ENCODE results near the gene GNA15. TPM values are rescaled to one million over a fixed set of nuclear protein-coding genes. Genes with fewer than 3 reads are reported as not detected.

The GNA15 gene
- total RNA-seq, 1 donor: 0.36 TPM

DNA sequence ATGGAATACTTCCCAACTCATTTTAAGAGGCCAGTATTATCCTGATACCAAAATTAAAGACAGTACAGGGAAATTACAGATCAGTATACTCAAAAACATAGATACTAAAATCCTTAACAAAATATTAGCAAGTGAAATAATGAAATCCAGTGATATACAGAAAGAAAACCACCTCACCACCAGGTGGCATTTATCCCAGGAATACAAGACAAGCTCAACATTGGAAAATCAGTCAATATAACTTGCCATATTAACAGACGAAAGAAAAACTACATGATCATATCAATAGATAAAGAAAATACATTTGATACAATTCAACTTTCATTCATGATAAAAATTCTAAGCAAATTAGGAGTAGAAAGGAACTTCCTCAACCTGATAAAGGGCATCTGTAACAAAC, 6.7 kb upstream of the GNA15 start:
- Histone ChIP-seq H3K4me1 (ENCODE audit: insufficient read depth, low read length) (peaks cover 12% of the 10 kb centered on the region), H2AFZ (ENCODE audit: low read length) (no peak overlapping the region)
- DNase-seq (ENCODE audit: insufficient read length, low spot score, missing footprints): peak; percentile 85

DNA sequence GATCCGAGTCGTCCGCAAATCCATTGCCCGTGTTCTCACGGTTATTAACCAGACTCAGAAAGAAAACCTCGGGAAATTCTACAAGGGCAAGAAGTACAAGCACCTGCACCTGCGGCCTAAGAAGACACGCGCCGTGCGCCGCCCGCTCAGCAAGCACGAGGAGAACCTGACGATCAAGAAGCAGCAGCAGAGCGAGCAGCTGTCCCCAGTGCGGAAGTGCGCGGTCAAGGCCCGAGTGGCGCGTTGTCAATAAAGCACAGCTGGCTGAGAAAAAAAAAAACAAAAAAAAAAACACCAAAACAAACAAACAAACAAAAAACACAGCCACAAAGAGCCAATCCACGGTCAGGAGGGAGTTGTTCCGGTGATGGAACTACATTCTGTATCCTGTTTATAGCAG, 4.7 kb upstream of the GNA15 start:
- H3K4me2 ChIP-seq (ENCODE audit: insufficient read depth, low read length): no peak overlapping the region
- no peaks in the 10 kb centered on the region for H3K36me3 ChIP-seq (ENCODE audit: insufficient read depth, low read length)
- H3K4me1 ChIP-seq (ENCODE audit: insufficient read depth, low read length): peaks cover 12% of the 10 kb centered on the region
- no peaks in the 10 kb centered on the region for H3K79me2 ChIP-seq (ENCODE audit: insufficient read depth, low read length)
- H4K20me1 ChIP-seq (ENCODE audit: insufficient read depth, low read length): no peaks in the 10 kb centered on the region
- H3K4me3 ChIP-seq (ENCODE audit: insufficient read depth, low read length): no peak overlapping the region
- TF ChIP-seq, protein P1, sequence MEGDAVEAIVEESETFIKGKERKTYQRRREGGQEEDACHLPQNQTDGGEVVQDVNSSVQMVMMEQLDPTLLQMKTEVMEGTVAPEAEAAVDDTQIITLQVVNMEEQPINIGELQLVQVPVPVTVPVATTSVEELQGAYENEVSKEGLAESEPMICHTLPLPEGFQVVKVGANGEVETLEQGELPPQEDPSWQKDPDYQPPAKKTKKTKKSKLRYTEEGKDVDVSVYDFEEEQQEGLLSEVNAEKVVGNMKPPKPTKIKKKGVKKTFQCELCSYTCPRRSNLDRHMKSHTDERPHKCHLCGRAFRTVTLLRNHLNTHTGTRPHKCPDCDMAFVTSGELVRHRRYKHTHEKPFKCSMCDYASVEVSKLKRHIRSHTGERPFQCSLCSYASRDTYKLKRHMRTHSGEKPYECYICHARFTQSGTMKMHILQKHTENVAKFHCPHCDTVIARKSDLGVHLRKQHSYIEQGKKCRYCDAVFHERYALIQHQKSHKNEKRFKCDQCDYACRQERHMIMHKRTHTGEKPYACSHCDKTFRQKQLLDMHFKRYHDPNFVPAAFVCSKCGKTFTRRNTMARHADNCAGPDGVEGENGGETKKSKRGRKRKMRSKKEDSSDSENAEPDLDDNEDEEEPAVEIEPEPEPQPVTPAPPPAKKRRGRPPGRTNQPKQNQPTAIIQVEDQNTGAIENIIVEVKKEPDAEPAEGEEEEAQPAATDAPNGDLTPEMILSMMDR (IDR thresholded peaks at IDR 0.05; ENCODE audit: extremely low read depth, low read depth, low read length): no peak
- H3K27me3 ChIP-seq (ENCODE audit: insufficient read depth, low read length): no peaks in the 10 kb centered on the region
- no peak overlapping the region for H2AFZ ChIP-seq (ENCODE audit: low read length)
- no peak overlapping the region for H3K27ac ChIP-seq (ENCODE audit: low read depth, low read length)
- no peaks in the 10 kb centered on the region for H3K9me3 ChIP-seq (ENCODE audit: low read depth, low read length)
- DNase-seq (ENCODE audit: insufficient read length, low spot score, missing footprints): no peak

More for the DNA sequence above, 6.7 kb upstream of the GNA15 start:
- Histone ChIP-seq H3K4me2 (ENCODE audit: insufficient read depth, low read length) (no peak overlapping the region), H3K36me3 (ENCODE audit: insufficient read depth, low read length) (no peaks in the 10 kb centered on the region), H3K9me3 (ENCODE audit: low read depth, low read length) (no peaks in the 10 kb centered on the region), H3K27ac (ENCODE audit: low read depth, low read length) (no peak overlapping the region), H3K79me2 (ENCODE audit: insufficient read depth, low read length) (no peaks in the 10 kb centered on the region), H4K20me1 (ENCODE audit: insufficient read depth, low read length) (no peaks in the 10 kb centered on the region), H3K4me3 (ENCODE audit: insufficient read depth, low read length) (no peak overlapping the region), H3K27me3 (ENCODE audit: insufficient read depth, low read length) (no peaks in the 10 kb centered on the region)
- TF ChIP-seq, protein P1 (IDR thresholded peaks at IDR 0.05; ENCODE audit: extremely low read depth, low read depth, low read length): peak; percentile 55

- Histone ChIP-seq H2AFZ (ENCODE audit: low read length) (peak overlapping the region; percentile 73), H3K4me3 (ENCODE audit: insufficient read depth, low read length) (no peak overlapping the region), H3K9me3 (ENCODE audit: low read depth, low read length) (no peaks in the 10 kb centered on the region), H3K79me2 (ENCODE audit: insufficient read depth, low read length) (no peaks in the 10 kb centered on the region), H3K27me3 (ENCODE audit: insufficient read depth, low read length) (no peaks in the 10 kb centered on the region), H4K20me1 (ENCODE audit: insufficient read depth, low read length) (no peaks in the 10 kb centered on the region), H3K27ac (ENCODE audit: low read depth, low read length) (no peak overlapping the region), H3K4me2 (ENCODE audit: insufficient read depth, low read length) (peak overlapping the region; percentile 45), H3K36me3 (ENCODE audit: insufficient read depth, low read length) (no peaks in the 10 kb centered on the region), H3K4me1 (ENCODE audit: insufficient read depth, low read length) (peaks cover 12% of the 10 kb centered on the region)
- peak; percentile 88 for DNase-seq (ENCODE audit: insufficient read length, low spot score, missing footprints)
- TF ChIP-seq, protein P1 (IDR thresholded peaks at IDR 0.05; ENCODE audit: extremely low read depth, low read depth, low read length): no peak
Measured at GRCh38 chr19:3132971-3133792, 2.7 kb upstream of the GNA15 start.

GRCh38 chr19:3133793-3134116, 2.1 kb upstream of the GNA15 start:
- Histone ChIP-seq H3K4me3 (ENCODE audit: insufficient read depth, low read length) (no peak overlapping the region), H3K36me3 (ENCODE audit: insufficient read depth, low read length) (no peaks in the 10 kb centered on the region), H3K4me2 (ENCODE audit: insufficient read depth, low read length) (peak overlapping the region; percentile 45), H3K27me3 (ENCODE audit: insufficient read depth, low read length) (no peaks in the 10 kb centered on the region), H2AFZ (ENCODE audit: low read length) (no peak overlapping the region), H3K79me2 (ENCODE audit: insufficient read depth, low read length) (no peaks in the 10 kb centered on the region), H3K4me1 (ENCODE audit: insufficient read depth, low read length) (peaks cover 12% of the 10 kb centered on the region), H3K27ac (ENCODE audit: low read depth, low read length) (no peak overlapping the region), H3K9me3 (ENCODE audit: low read depth, low read length) (no peaks in the 10 kb centered on the region), H4K20me1 (ENCODE audit: insufficient read depth, low read length) (no peaks in the 10 kb centered on the region)
- DNase-seq (ENCODE audit: insufficient read length, low spot score, missing footprints): no peak
- TF ChIP-seq, protein P1 (IDR thresholded peaks at IDR 0.05; ENCODE audit: extremely low read depth, low read depth, low read length): no peak
